ENCODE data around the gene COX7B.
"Not testable (repeated sequence)": the region's sequence is repeated elsewhere in the genome, so short reads cannot be mapped to it uniquely, and the experiment has no call there.

Gene COX7B

GRCh38 chrX:77899081-77899828 is at the start of gene COX7B:
TSS of gene COX7B (plus strand) at chrX:77899468. CDS start at chrX:77899554, 86 bp downstream.
- DNase-seq: peak; percentile 97

- no peak for DNase-seq
These were observed 23.9 kb upstream of the COX7B start for GRCh38 chrX:77875372-77875771.

GRCh38 chrX:77881418-77881817 is 17.9 kb upstream of the COX7B start:
- not testable (repeated sequence) for DNase-seq

- DNase-seq: no peak
These were observed 6.4 kb upstream of the COX7B start for GRCh38 chrX:77892887-77893286.

GRCh38 chrX:77893713-77894112 is 5.6 kb upstream of the COX7B start:
- DNase-seq: no peak

- peak; percentile 97 for DNase-seq
These were observed 4.1 kb upstream of the COX7B start, which contains the start of gene MAGT1 for GRCh38 chrX:77894921-77895886. TSS of gene MAGT1 (minus strand) at chrX:77895435. CDS start at chrX:77895410, 25 bp downstream.

- peak; percentile 11 for DNase-seq
These were observed 1.4 kb downstream of the COX7B start for GRCh38 chrX:77900688-77901087.

GRCh38 chrX:77901506-77901905 is 2.2 kb downstream of the COX7B start:
- DNase-seq: no peak

- DNase-seq: peak; percentile 88
These were observed 11.0 kb downstream of the COX7B start, which contains the start of gene ATP7A for GRCh38 chrX:77910108-77910840. TSS of gene ATP7A (plus strand) at chrX:77910693. CDS start at chrX:77971642, 60,949 bp downstream.

GRCh38 chrX:77917294-77917933 is 18.1 kb downstream of the COX7B start:
- no peak for DNase-seq

GRCh38 chrX:77918568-77918967 is 19.3 kb downstream of the COX7B start:
- DNase-seq: peak; percentile 21

- DNase-seq: peak; percentile 6
These were observed 20.1 kb downstream of the COX7B start for GRCh38 chrX:77919370-77919769.

- no peak for DNase-seq
These were observed 23.5 kb downstream of the COX7B start for GRCh38 chrX:77922787-77923186.

GRCh38 chrX:77924320-77924859 is 25.1 kb downstream of the COX7B start:
- no peak for DNase-seq

GRCh38 chrX:77925764-77926163 is 26.5 kb downstream of the COX7B start:
- no peak for DNase-seq

- no peak for DNase-seq
These were observed 31.3 kb downstream of the COX7B start for GRCh38 chrX:77930581-77930980.

GRCh38 chrX:77935886-77936285 is 36.6 kb downstream of the COX7B start:
- peak; percentile 12 for DNase-seq

GRCh38 chrX:77936299-77936698 is 37.0 kb downstream of the COX7B start:
- DNase-seq: no peak

GRCh38 chrX:77937291-77937690 is 38.0 kb downstream of the COX7B start:
- no peak for DNase-seq

GRCh38 chrX:77938083-77938680 is 38.9 kb downstream of the COX7B start:
- no peak for DNase-seq

GRCh38 chrX:77945031-77945430 is 45.8 kb downstream of the COX7B start:
- not testable (repeated sequence) for DNase-seq

All from MV-4-11 (cell line).